SK-N-SH treated with all-trans-retinoic acid at 6 μM for 48 hours (cell line): ENCODE data around the gene CHMP1A.

Experiments
- ARNTL ChIP-seq: fragments of 450-650 bp; formaldehyde crosslinking; IDR thresholded peaks from 2 replicates; pipeline ENCODE4 v1.5.0; 2020; ENCODE audit warnings: low read depth, mild to moderate bottlenecking, moderate library complexity, borderline replicate concordance
- PPARA ChIP-seq: fragments of 250-450 bp; sonication (Bioruptor Pico); IDR thresholded peaks from 2 replicates; pipeline ENCODE4 v1.5.0; 2020; ENCODE audit warnings: mild to moderate bottlenecking, borderline replicate concordance
- RARB ChIP-seq: fragments of 250-450 bp; sonication (Bioruptor Pico); IDR thresholded peaks from 2 replicates; pipeline ENCODE4 v1.8.0; 2021; ENCODE audit warnings: mild to moderate bottlenecking, moderate library complexity
- SNAI2 ChIP-seq: fragments of 250-450 bp; sonication (Bioruptor Pico); IDR thresholded peaks from 2 replicates; pipeline ENCODE4 v1.5.0; 2020; ENCODE audit warnings: mild to moderate bottlenecking, moderate library complexity
- ZFP3 ChIP-seq: fragments of 250-450 bp; sonication (Bioruptor Pico); IDR thresholded peaks from 2 replicates; pipeline ENCODE4 v1.5.0; 2020; ENCODE audit warnings: mild to moderate bottlenecking, moderate library complexity
- TF ChIP-seq, protein P1 (sequence below): fragments of 250-450 bp; sonication (Bioruptor Pico); IDR thresholded peaks from 2 replicates; pipeline ENCODE4 v1.8.0; 2020; ENCODE audit warnings: mild to moderate bottlenecking, moderate library complexity, borderline replicate concordance
- TF ChIP-seq, protein P2 (sequence below): fragments of 250-450 bp; sonication (Bioruptor Pico); IDR thresholded peaks from 2 replicates; pipeline ENCODE4 v1.8.0; 2021; ENCODE audit warnings: low read depth, mild to moderate bottlenecking, moderate library complexity, borderline replicate concordance

DNA sequence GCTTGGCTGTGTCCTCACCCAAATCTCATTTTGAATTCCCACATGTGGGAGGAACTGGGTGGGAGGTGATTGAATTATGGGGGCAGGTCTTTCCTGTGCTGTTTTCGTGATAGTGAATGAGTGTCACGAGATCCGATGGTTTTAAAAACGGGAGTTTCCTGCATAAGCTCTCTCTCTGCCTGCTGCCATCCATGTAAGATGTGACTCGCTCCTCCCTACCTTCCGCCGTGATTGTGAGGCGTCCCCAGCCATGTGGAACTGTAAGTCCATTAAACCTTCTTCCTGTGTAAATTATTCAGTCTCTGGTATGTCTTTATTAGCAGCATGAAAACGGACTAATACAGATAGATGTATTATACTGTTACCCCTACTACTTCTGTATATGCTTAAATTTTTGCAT lies 3.7 kb upstream of the CHMP1A start:
- TF ChIP-seq SNAI2 (CRISPR knock-in tag): no peak
- no peak for TF ChIP-seq RARB (CRISPR knock-in tag)
- no peak for TF ChIP-seq ARNTL (CRISPR knock-in tag)
- TF ChIP-seq PPARA (CRISPR knock-in tag): no peak
- TF ChIP-seq, protein P1, sequence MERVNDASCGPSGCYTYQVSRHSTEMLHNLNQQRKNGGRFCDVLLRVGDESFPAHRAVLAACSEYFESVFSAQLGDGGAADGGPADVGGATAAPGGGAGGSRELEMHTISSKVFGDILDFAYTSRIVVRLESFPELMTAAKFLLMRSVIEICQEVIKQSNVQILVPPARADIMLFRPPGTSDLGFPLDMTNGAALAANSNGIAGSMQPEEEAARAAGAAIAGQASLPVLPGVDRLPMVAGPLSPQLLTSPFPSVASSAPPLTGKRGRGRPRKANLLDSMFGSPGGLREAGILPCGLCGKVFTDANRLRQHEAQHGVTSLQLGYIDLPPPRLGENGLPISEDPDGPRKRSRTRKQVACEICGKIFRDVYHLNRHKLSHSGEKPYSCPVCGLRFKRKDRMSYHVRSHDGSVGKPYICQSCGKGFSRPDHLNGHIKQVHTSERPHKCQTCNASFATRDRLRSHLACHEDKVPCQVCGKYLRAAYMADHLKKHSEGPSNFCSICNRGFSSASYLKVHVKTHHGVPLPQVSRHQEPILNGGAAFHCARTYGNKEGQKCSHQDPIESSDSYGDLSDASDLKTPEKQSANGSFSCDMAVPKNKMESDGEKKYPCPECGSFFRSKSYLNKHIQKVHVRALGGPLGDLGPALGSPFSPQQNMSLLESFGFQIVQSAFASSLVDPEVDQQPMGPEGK (CRISPR knock-in tag): no peak
- TF ChIP-seq, protein P2, sequence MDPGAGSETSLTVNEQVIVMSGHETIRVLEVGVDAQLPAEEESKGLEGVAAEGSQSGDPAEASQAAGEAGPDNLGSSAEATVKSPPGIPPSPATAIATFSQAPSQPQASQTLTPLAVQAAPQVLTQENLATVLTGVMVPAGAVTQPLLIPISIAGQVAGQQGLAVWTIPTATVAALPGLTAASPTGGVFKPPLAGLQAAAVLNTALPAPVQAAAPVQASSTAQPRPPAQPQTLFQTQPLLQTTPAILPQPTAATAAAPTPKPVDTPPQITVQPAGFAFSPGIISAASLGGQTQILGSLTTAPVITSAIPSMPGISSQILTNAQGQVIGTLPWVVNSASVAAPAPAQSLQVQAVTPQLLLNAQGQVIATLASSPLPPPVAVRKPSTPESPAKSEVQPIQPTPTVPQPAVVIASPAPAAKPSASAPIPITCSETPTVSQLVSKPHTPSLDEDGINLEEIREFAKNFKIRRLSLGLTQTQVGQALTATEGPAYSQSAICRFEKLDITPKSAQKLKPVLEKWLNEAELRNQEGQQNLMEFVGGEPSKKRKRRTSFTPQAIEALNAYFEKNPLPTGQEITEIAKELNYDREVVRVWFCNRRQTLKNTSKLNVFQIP: no peak
- TF ChIP-seq ZFP3: no peak
